Activated T-helper 17 cell treated with anti-CD3 and anti-CD28 coated beads, Interleukin-2, amount 50 U/mL, for 72 hours (primary cell): ENCODE data around the gene RIMS1. TPM values are rescaled to one million over a fixed set of nuclear protein-coding genes. Genes with fewer than 3 reads are reported as not detected.
"Not testable (repeated sequence)": the region's sequence is repeated elsewhere in the genome, so short reads cannot be mapped to it uniquely, and the experiment has no call there.

Experiments
- ATAC-seq: fragments of 150-1000 bp; cut with Tn5 transposase; replicated peaks from 2 replicates; pipeline ENCODE4 v1.10.0; 2021; ENCODE audit warnings: mild to moderate bottlenecking, moderate library complexity
- H3K27ac Mint-ChIP-seq: one replicate; pipeline ENCODE4 v1.8.0; 2022; ENCODE audit warnings: mixed read lengths
- H3K27me3 Mint-ChIP-seq: one replicate; pipeline ENCODE4 v1.8.0; 2022; ENCODE audit warnings: mixed read lengths
- H3K36me3 Mint-ChIP-seq: one replicate; pipeline ENCODE4 v1.8.0; 2022; ENCODE audit warnings: low read depth, mild to moderate bottlenecking, mixed read lengths
- H3K4me1 Mint-ChIP-seq: one replicate; pipeline ENCODE4 v1.8.0; 2022; ENCODE audit warnings: mixed read lengths
- H3K4me3 Mint-ChIP-seq: one replicate; pipeline ENCODE4 v1.8.0; 2022; ENCODE audit warnings: mild to moderate bottlenecking, mixed read lengths
- H3K9me3 Mint-ChIP-seq: one replicate; pipeline ENCODE4 v1.8.0; 2022; ENCODE audit warnings: mixed read lengths
- total RNA-seq, 2 donors: library from RNA; stranded (reverse); gene quantifications; one replicate each; pipeline ENCODE4 v1.2.3, GENCODE V29; 2022

RIMS1 gene
- total RNA-seq, 2 donors from 2014 or later, result not detected

GRCh38 chr6:71913444-71914234, 27.3 kb downstream of the RIMS1 start:
- H3K4me3 Mint-ChIP-seq, result no peak overlapping the region
- ATAC-seq, result no peak

DNA sequence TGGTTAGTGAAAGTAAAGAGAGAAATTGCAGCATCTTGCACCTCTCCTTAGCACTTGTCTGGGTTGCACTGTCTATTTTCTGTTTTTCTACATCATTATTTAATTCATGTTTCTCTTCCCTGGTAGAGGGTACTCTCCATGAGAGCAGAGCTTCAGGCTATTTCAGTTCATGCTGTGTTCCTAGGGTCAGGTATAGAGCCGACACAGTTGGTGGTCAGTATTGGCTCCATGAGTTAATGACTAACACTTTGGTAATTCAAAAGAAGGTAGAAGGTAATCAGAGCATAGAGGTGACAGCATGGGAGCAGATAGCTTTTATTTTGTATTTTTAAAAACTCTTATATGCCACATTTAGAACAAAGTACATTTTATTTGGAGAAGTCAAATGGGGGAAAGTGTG, 42.7 kb downstream of the RIMS1 start:
- H3K27me3 Mint-ChIP-seq, result no peaks in the 10 kb centered on the region

More at GRCh38 chr6:71913444-71914234, 27.3 kb downstream of the RIMS1 start:
- H3K36me3 Mint-ChIP-seq, result no peaks in the 10 kb centered on the region
- H3K9me3 Mint-ChIP-seq, result no peaks in the 10 kb centered on the region
- H3K27me3 Mint-ChIP-seq, result no peaks in the 10 kb centered on the region
- H3K27ac Mint-ChIP-seq, result no peak overlapping the region
- H3K4me1 Mint-ChIP-seq, result no peaks in the 10 kb centered on the region

DNA sequence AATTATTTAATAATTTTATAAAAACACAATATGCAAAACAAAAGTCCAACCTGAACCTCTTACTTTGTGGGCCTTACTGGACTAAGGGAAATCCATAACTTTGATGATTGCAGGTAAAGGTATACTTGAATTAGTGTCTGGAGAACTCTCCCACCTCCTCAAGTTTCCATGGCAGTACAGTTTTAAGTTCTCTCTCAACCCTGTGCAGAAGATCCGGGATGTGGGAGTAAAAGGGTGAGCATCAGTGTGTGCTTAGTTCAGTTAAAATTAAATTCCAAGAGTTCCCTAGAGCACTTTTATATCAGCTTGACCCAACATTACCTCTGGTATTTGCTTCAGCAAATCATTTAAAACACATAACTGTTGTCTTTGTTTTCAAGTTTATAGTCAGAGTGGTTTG, 47.5 kb downstream of the RIMS1 start:
- Mint-ChIP-seq H3K27ac (no peak overlapping the region), H3K4me3 (no peak overlapping the region), H3K36me3 (no peaks in the 10 kb centered on the region), H3K27me3 (no peaks in the 10 kb centered on the region), H3K4me1 (no peaks in the 10 kb centered on the region), H3K9me3 (peaks cover 4% of the 10 kb centered on the region)
- ATAC-seq, result no peak

More for the DNA sequence above, 42.7 kb downstream of the RIMS1 start:
- H3K9me3 Mint-ChIP-seq, result peaks cover 7% of the 10 kb centered on the region
- no peaks in the 10 kb centered on the region for H3K36me3 Mint-ChIP-seq
- no peaks in the 10 kb centered on the region for H3K4me1 Mint-ChIP-seq
- no peak for ATAC-seq
- H3K4me3 Mint-ChIP-seq, result no peak overlapping the region
- H3K27ac Mint-ChIP-seq, result no peak overlapping the region

DNA sequence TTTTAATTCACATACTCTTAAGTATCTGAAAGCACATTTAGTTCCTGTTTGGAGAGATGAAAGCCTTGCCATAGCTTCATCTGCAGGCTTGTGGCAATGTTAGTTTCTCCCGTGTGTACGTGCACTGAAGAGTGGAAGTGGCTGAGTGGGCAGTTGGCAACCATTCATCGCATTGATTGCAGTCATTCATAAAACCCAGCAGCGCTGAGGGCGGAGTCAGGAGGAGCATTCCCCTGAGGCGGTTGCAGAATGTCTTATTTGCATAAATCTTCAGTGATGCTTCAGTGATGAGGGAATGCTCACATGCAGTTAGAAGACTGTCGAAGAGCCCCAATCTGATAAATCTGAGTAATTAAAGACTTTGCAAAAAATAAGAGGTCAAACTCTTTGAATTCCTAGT, 79.1 kb downstream of the RIMS1 start:
- Mint-ChIP-seq H3K27me3 (no peaks in the 10 kb centered on the region), H3K4me1 (no peaks in the 10 kb centered on the region), H3K9me3 (peaks cover 5% of the 10 kb centered on the region), H3K27ac (no peak overlapping the region), H3K36me3 (no peaks in the 10 kb centered on the region), H3K4me3 (no peak overlapping the region)
- ATAC-seq, result no peak

DNA sequence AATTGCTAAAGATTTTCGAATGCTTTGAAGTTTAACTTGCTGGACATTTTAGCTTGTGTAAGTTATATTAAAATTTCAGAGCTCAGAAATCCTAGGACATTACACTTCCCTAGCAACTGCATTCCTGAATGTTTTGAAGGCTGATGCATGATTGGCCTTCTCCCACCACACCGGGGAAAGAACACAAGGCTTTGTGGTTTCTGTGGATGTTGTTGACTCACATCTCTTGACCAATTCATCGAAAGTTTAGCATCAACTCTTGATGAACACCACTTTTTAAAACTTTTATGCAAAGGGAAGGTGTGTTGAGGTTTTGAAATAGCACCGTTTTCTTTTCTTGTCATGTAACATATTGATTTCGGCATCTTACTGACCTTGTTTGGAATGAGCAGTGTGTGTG, 81.1 kb downstream of the RIMS1 start:
- H3K27me3 Mint-ChIP-seq, result no peaks in the 10 kb centered on the region
- no peak overlapping the region for H3K4me3 Mint-ChIP-seq
- no peaks in the 10 kb centered on the region for H3K4me1 Mint-ChIP-seq
- no peaks in the 10 kb centered on the region for H3K9me3 Mint-ChIP-seq
- no peaks in the 10 kb centered on the region for H3K36me3 Mint-ChIP-seq
- H3K27ac Mint-ChIP-seq, result no peak overlapping the region
- no peak for ATAC-seq

GRCh38 chr6:71977884-71978283, 91.5 kb downstream of the RIMS1 start:
- H3K36me3 Mint-ChIP-seq, result no peaks in the 10 kb centered on the region

DNA sequence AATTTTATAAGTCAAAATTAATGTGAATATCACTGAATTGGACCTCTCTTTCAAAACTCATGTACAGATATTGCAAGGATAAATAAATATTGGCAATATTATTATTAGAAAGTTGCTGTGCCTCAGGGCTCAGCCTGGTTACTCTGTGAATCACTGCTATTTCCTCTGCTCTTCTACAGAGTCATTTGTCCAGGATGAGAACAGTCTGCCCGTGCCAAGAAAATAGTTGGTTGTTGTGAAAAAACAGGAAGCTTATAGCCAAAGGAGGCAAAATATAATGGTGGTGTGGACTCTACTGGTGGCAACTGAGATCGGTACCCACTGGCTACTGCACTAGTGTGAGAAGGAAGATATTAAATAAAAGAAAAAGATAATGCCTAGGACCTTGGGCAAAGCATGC, 93.6 kb downstream of the RIMS1 start:
- Mint-ChIP-seq H3K4me3 (no peak overlapping the region), H3K4me1 (no peaks in the 10 kb centered on the region), H3K27ac (no peak overlapping the region), H3K9me3 (no peaks in the 10 kb centered on the region), H3K36me3 (no peaks in the 10 kb centered on the region), H3K27me3 (no peaks in the 10 kb centered on the region)
- ATAC-seq, result no peak

More at GRCh38 chr6:71977884-71978283, 91.5 kb downstream of the RIMS1 start:
- H3K27ac Mint-ChIP-seq, result no peak overlapping the region
- no peak for ATAC-seq
- no peaks in the 10 kb centered on the region for H3K4me1 Mint-ChIP-seq
- no peaks in the 10 kb centered on the region for H3K9me3 Mint-ChIP-seq
- H3K27me3 Mint-ChIP-seq, result no peaks in the 10 kb centered on the region
- H3K4me3 Mint-ChIP-seq, result no peak overlapping the region

DNA sequence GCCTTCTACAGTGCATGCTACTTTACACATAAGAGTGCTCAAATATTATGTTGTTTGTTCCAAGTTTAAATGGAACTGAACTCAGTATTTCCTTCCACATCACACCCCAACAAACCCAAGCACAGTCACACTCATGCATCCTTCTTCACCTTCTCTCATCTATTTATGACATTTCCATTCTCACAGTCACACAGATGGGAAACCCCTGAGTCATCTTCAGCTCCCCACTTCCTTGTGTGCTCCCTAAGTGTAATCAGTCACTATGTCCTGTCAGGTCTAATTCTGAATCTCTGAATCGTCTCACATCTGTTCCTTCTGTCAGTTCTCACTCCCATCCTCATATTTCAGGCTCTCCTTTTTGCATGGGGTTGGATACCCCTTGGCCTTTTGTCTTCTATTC, 96.0 kb downstream of the RIMS1 start:
- Mint-ChIP-seq H3K4me1 (no peaks in the 10 kb centered on the region), H3K9me3 (peaks cover 7% of the 10 kb centered on the region), H3K27ac (no peak overlapping the region), H3K4me3 (no peak overlapping the region), H3K36me3 (no peaks in the 10 kb centered on the region), H3K27me3 (no peaks in the 10 kb centered on the region)
- ATAC-seq, result no peak

DNA sequence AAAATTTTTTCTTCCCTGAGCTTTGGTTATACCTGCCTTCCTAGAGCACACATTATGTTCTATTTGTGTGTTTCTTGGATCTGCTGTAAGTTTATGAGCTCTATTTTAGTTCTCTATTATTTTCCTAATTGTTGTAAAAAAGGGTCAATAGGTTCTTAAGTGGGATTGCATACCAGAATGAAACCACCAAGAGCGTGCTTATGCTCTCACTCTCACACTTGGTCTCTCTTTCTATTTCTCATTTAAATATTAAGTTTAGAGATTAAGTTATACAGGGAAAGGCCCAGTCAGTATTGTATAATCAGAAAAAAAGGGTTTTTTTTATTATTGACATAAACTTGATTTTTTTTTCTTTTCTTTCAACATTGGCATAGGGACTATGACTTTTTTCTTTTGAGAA, 96.8 kb downstream of the RIMS1 start:
- no peaks in the 10 kb centered on the region for H3K4me1 Mint-ChIP-seq
- peaks cover 11% of the 10 kb centered on the region for H3K9me3 Mint-ChIP-seq
- no peaks in the 10 kb centered on the region for H3K36me3 Mint-ChIP-seq
- H3K27me3 Mint-ChIP-seq, result no peaks in the 10 kb centered on the region
- ATAC-seq, result no peak
- no peak overlapping the region for H3K4me3 Mint-ChIP-seq
- H3K27ac Mint-ChIP-seq, result no peak overlapping the region

DNA sequence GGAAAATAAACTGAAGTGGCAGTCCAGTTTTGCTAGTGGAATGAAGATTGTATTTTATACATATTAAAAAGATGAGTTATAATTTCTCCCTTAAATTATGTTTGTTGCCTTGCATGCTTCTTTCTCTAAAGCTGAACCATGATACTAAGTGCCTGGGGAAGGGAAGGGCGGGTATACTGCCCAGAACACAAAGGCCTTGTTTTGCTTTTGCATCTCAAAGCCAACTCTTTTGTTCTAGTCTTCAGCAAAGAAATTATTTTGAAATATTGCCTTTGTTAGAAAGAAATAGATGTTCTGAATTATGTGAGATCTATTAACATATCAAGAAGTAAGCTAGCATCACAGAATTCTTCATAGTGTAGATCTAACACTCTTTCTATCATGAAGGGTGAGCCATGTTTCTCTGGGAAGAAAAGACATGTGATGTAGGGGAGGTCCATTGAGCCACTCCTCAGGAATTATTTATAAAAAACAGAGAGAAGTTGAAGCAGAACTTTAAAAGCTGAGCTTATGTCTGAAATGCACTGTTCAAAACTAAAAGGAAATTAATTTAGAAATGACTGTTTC, 108.4 kb downstream of the RIMS1 start:
- peaks cover 3% of the 10 kb centered on the region for H3K9me3 Mint-ChIP-seq
- ATAC-seq, result no peak
- H3K4me3 Mint-ChIP-seq, result no peak overlapping the region
- no peaks in the 10 kb centered on the region for H3K4me1 Mint-ChIP-seq
- no peak overlapping the region for H3K27ac Mint-ChIP-seq
- H3K36me3 Mint-ChIP-seq, result no peaks in the 10 kb centered on the region
- H3K27me3 Mint-ChIP-seq, result no peaks in the 10 kb centered on the region

GRCh38 chr6:71997341-71997740, 111.0 kb downstream of the RIMS1 start:
- H3K9me3 Mint-ChIP-seq, result peaks cover 3% of the 10 kb centered on the region
- no peak overlapping the region for H3K27ac Mint-ChIP-seq
- no peaks in the 10 kb centered on the region for H3K27me3 Mint-ChIP-seq
- H3K36me3 Mint-ChIP-seq, result no peaks in the 10 kb centered on the region
- ATAC-seq, result no peak
- no peaks in the 10 kb centered on the region for H3K4me1 Mint-ChIP-seq
- H3K4me3 Mint-ChIP-seq, result no peak overlapping the region

- H3K4me1 Mint-ChIP-seq, result no peaks in the 10 kb centered on the region
- H3K27me3 Mint-ChIP-seq, result no peaks in the 10 kb centered on the region
- H3K4me3 Mint-ChIP-seq, result no peak overlapping the region
- peaks cover 12% of the 10 kb centered on the region for H3K9me3 Mint-ChIP-seq
- ATAC-seq, result no peak
- H3K36me3 Mint-ChIP-seq, result no peaks in the 10 kb centered on the region
- H3K27ac Mint-ChIP-seq, result no peak overlapping the region
Measured at GRCh38 chr6:72002415-72002814, 116.1 kb downstream of the RIMS1 start.

GRCh38 chr6:72006591-72006990, 120.2 kb downstream of the RIMS1 start:
- not testable (repeated sequence) for H3K36me3 Mint-ChIP-seq, H3K4me3 Mint-ChIP-seq, ATAC-seq, H3K27me3 Mint-ChIP-seq, H3K27ac Mint-ChIP-seq, H3K4me1 Mint-ChIP-seq
- peaks cover 21% of the 10 kb centered on the region for H3K9me3 Mint-ChIP-seq

- Mint-ChIP-seq H3K4me1 (no peaks in the 10 kb centered on the region), H3K36me3 (no peaks in the 10 kb centered on the region), H3K9me3 (peaks cover 4% of the 10 kb centered on the region), H3K4me3 (no peak overlapping the region), H3K27me3 (no peaks in the 10 kb centered on the region), H3K27ac (no peak overlapping the region)
- no peak for ATAC-seq
Measured at GRCh38 chr6:72022830-72023229, 136.5 kb downstream of the RIMS1 start.

- Mint-ChIP-seq H3K4me3 (no peak overlapping the region), H3K27ac (no peak overlapping the region), H3K4me1 (no peaks in the 10 kb centered on the region), H3K9me3 (no peaks in the 10 kb centered on the region), H3K36me3 (no peaks in the 10 kb centered on the region), H3K27me3 (no peaks in the 10 kb centered on the region)
- no peak for ATAC-seq
Measured at GRCh38 chr6:72031471-72031870, 145.1 kb downstream of the RIMS1 start.
